Measurements from ENCODE around the gene MROH7. TPM values are rescaled to one million over a fixed set of nuclear protein-coding genes. Genes with fewer than 3 reads are reported as not detected.

MROH7 gene
- 2.4 TPM for total RNA-seq

DNA sequence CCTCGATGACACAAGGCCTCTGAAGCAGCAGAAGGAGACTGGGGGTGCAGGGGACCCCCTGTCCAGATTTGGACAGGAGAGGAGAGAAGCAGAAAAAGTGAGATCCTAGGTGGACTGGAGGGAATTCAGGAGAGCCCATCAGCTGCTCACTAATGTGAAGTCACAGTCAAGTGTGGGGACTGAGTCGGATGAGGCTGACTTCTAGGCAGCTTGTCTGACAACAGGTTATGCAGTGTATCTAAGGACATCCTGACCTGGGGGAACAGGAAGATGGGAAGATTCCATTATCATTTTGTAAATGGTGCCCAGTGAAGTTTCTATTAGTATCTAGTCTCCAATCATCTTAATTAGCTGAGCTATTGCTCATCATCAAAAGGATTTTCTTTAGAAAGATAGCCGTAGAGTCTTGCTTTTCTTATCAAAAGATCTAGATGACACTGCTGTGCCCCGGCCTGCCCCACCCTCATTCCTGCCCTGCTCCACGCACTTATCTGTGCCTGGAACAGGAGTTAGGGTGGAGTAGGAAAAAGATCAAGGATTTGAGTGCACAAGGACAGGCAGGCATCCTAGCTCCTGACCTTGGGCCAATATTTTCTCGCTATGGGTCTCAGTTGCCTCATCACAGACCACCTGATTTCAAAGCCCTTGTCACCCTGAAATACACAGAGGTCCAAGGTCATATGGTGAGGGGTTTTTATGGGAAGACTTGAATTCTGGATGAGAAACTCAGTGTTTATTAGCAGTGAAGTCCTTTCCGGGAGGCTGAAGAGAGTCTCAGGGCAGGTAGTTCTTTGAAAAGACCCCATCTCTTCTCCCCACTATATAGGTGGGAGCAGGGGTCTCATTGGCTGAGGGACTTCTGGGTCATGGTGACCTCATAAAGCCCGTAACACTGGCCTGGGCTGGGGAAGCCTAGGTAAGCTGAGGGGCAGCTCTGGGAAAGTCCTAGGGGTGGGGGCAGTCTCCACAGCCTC, at the start of gene MROH7:
Gene MROH7 (plus strand): TSS at position 924 of the 974 bp plus-strand sequence. CDS start 11,141 bp downstream, outside the sequence.
- no peak for DNase-seq

GRCh38 chr1:54593571-54594160, 47.9 kb upstream of the MROH7 start:
- DNase-seq, result no peak

GRCh38 chr1:54594463-54594862, 47.1 kb upstream of the MROH7 start:
- DNase-seq, result no peak

DNA sequence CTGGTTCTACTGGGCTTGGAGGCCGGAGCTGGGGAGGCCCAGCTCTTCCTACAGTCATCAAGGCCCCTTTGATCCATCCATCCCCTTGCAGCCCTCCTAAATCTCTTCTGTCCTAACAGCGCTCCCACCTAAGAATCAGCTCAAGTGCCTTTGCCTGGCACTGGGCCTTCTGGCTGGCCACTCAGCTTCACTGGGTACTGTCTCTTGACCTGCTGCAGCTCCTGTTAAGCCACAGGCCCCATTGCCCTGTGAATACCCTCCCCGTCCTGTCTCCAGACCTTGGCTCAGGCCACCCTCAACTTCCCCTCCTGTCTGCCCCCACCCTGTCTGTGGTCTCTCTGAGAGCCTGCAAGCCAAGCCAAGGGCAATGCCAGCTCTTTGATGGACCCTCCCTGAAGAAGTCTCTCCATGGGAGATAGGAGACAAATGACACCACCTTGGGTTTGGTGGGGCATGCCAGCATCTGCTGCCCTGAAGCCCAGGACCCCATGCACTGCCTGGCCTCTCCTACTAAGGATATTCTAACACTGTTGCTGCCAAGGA, 45.6 kb upstream of the MROH7 start:
- DNase-seq, result no peak

GRCh38 chr1:54596756-54597155, 44.8 kb upstream of the MROH7 start:
- no peak for DNase-seq

DNA sequence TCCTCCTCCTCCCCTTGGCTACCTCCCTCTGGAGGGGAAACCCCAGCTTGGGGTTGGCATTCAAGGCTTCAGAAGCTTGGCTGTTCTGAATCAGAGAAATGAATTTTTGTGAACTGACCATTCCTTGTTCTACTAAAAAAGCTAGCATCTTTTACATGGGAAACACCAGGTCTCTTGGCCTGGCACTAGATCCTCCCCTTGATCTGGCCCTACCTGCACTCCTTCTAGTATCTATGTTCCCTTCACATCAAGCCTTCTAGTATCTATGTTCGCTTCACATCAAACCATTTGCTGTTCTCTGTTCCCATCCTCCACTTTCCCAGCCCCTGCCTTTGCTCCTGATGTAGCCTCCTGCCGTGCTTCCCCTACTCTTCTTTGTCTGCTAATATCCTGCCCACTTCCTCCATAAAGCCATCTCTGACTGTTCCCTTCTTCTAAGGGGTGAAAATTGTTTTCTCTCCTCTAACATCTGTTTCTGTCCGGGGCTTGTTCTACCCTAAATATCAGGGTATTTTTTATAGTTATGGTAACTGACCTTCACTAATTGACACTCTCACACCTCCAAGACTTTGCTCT, 44.0 kb upstream of the MROH7 start:
- DNase-seq, result no peak

GRCh38 chr1:54599211-54599823, 42.3 kb upstream of the MROH7 start:
- no peak for DNase-seq

- no peak for DNase-seq
These were observed 40.5 kb upstream of the MROH7 start for GRCh38 chr1:54600947-54601721.

GRCh38 chr1:54601730-54602129, 39.9 kb upstream of the MROH7 start:
- DNase-seq, result no peak

DNA sequence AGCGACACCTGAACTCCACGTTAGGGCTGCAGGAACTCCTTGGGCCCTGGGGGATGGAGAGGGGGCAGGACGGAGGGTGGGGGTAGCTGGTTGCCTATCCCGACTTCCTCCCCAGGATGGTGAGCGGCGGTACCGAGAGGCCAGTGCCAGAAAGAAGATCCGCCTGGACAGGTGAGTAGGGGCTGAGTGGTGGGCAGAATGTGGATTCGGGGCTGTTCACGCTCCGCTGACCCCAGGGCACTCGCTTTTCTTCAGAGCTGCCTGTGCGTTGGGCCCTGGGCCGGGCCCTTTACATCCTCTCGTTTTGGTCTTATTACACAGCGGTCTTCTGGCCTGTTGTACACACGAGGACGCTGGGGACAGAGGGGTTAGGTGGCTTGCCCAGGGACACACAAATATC, 39.0 kb upstream of the MROH7 start:
- DNase-seq, result no peak

- DNase-seq, result no peak
These were observed 38.3 kb upstream of the MROH7 start for GRCh38 chr1:54603241-54603640.

GRCh38 chr1:54604051-54604450, 37.5 kb upstream of the MROH7 start:
- DNase-seq, result no peak

GRCh38 chr1:54604572-54605370, 36.8 kb upstream of the MROH7 start:
- DNase-seq, result no peak

DNA sequence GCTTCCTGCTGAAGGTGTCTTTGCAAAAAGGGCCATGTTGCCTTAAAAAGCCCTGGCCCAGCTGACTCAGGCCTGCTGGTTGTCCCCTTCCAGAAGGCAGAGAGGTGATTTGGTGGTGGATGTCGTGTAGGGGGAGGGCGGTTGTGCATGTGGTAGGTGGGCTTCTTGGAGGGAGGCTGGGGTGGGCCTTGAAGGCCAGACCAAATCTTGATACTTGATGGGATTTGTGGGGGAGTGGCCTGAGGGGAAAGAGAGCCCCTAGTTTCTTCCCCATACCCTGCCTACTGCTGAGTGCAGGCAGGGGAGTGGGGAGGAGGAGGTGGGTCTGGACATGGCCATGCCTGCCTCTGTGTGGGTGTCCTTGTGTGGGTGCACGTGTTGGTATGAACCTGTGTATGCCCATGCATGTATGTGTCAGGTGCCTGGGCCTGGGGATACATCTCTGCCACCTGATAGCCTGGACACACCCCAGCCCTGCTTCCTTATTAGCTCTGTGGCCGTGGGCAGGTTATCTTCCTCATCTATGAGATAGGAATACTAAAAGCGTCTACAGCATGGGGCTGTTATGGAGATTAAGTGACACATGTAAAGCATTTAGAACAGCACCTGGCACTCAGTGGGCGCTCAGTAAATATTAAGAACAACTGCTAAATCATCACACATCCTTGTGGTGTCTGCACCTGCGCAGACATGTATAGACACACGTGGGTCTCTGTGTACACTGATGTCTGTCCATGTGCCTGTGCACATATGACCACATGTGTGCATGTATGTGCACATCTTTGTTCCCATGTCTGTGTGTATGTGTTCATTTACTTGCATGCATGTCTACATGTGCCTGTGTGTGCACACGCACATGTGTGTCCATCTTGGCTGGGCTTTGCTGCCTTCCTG, 35.2 kb upstream of the MROH7 start:
- DNase-seq, result no peak

DNA sequence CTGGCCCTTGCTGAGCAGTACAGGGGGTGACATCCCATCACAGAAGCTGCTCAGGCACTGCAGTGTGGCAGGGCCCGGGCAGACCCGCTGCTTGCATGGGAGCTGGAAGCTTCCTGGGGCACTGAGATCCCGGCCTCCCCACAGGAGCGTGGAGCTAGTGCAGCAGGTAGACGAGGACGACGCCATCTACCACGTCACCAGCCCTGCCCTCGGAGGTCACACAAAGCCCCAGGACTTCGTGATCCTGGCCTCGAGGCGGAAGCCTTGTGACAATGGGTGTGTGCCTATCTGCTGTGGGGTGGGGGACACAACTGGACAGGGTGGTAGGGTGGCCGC, 34.6 kb upstream of the MROH7 start:
- DNase-seq, result no peak

DNA sequence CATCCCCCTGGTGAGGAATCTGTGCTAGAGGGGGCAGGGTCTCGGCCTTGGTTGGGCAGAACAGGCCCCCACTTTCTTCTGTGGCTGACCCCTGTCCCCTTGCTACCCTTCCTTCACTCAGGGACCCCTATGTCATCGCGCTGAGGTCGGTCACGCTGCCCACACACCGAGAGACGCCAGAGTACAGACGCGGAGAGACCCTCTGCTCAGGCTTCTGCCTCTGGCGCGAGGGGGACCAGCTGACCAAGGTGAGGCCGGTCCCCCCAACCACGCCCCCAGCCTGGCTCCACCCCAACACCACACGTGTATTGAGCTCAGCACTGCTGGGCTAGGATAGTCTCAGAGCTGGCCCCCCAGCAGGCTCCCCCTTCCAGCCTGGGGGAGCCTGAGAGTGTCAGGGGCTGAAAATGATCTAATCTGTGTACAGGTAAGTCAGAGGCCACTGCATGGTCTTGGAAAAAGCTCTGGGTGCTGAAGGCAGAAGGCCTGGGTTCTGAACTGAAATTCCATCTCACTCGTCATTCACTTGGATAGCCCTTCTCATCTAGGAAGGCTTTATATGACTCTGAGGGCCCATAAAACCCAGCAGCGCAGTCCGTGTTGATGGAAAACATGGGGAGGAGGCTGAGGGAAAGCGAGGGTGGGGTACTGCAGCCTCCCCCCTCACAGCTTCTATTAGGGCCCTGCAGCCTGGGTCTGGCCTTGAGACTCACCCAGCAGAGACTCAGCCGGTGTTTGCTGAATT, 33.6 kb upstream of the MROH7 start:
- DNase-seq, result no peak

GRCh38 chr1:54608566-54609230, 32.9 kb upstream of the MROH7 start:
- no peak for DNase-seq

DNA sequence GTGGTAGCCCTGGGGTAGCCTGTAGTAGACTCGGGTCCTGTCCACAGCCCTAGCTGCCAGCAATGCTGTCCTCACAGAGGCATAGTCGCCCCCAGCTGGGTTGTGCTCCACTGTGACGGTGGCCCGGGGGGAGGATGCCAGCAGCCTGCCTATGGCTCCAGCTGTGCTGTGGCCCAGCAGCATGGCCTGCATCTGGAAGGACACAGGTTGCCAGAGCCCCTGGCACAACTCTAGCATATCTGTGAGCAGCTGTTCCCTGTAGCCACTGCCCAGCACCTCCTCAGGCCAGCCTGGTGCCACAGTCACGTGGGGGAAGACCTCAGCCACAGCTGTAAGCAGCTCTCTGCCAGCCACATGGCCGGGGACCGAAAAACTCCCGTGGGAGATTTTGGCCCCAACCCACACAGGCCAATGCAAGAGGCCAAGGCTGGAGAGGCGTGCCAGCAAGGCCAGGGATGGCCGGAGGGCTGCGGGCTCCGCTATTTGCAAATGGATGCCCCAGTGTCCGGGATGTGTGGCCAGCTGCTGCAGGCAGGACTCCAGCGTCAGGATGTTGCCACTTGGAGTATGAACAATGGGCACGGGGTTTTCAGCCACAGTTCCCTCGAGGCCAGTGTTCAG, 32.2 kb upstream of the MROH7 start:
- no peak for DNase-seq
